Esophagus muscularis mucosa (tissue), 3 donors: ENCODE data around the gene SPAG17.

Experiments
- CTCF ChIP-seq, 3 experiments: fragments of 200-600 bp in 2 of 3; fragments of 450-650 bp in 1 of 3; sonication (generic) in 2 of 3; IDR thresholded peaks; one replicate each; pipeline ENCODE4 v1.5.1; 2017 to 2019; ENCODE audit warnings: antibody characterized with exemption in 3 of 3, mild to moderate bottlenecking in 2 of 3, moderate library complexity in 1 of 3
- POLR2A ChIP-seq: fragments of 450-650 bp; IDR thresholded peaks from one replicate; pipeline ENCODE4 v1.6.1; 2017; ENCODE audit warnings: antibody characterized with exemption, moderate library complexity, mild to moderate bottlenecking, low read depth
- POLR2AphosphoS5 ChIP-seq, 2 donors: sonication (generic); formaldehyde crosslinking; IDR thresholded peaks; one replicate each; pipeline ENCODE4 v1.6.1; 2017; ENCODE audit warnings: antibody characterized with exemption in 2 of 2

GRCh38 chr1:118028267-118028666, 156.8 kb downstream of the SPAG17 start:
- TF ChIP-seq POLR2A (no peak), CTCF (IDR thresholded peaks at IDR 0.05) (no peak), POLR2AphosphoS5 (IDR thresholded peaks at IDR 0.05) (no peak)
